Esophagus (tissue), 2 donors: ENCODE results near the gene DACT3. TPM values are rescaled to one million over a fixed set of nuclear protein-coding genes. Genes with fewer than 3 reads are reported as not detected.

ENCODE experiments used
- H3K27ac ChIP-seq, 2 donors: one replicate each; pipeline ENCODE4 v1.5.1; 2013; ENCODE audit warnings: low read depth in 2 of 2, mild to moderate bottlenecking in 2 of 2, inconsistent platforms in 1 of 2, low read length in 1 of 2, moderate library complexity in 1 of 2
- H3K27me3 ChIP-seq, 2 donors: one replicate each; pipeline ENCODE4 v1.6.1; 2013; ENCODE audit warnings: low read length in 2 of 2, control low read depth in 1 of 2, mild to moderate bottlenecking in 1 of 2; ENCODE audit not compliant: insufficient read depth in 2 of 2, control insufficient read depth in 1 of 2
- H3K36me3 ChIP-seq, 2 donors: one replicate each; pipeline ENCODE4 v1.6.1; 2013; ENCODE audit warnings: low read length in 1 of 2; ENCODE audit not compliant: control insufficient read depth in 2 of 2, insufficient read depth in 2 of 2
- H3K4me1 ChIP-seq, 2 donors: one replicate each; pipeline ENCODE4 v1.6.1; 2013; ENCODE audit warnings: low read length in 1 of 2; ENCODE audit not compliant: control insufficient read depth in 2 of 2, insufficient read depth in 2 of 2
- H3K4me3 ChIP-seq, 2 donors: one replicate each; pipeline ENCODE4 v1.5.1; 2013; ENCODE audit warnings: low read length in 2 of 2, mild to moderate bottlenecking in 2 of 2, low read depth in 1 of 2, moderate library complexity in 1 of 2
- H3K9me3 ChIP-seq, 2 donors: one replicate each; pipeline ENCODE4 v1.6.1; 2013; ENCODE audit warnings: mild to moderate bottlenecking in 2 of 2, low read depth in 1 of 2, low read length in 1 of 2, moderate library complexity in 1 of 2; ENCODE audit not compliant: control insufficient read depth in 2 of 2, insufficient read depth in 1 of 2
- WGBS, 2 donors: extraction: QIAGEN DNeasy Blood & Tissue Kit; methylation state at CpG; one replicate each; pipeline ENCODE4 v1.1.7; 2013; 5-methylcytosine and 5-hydroxymethylcytosine counted together
- polyA plus RNA-seq, 2 donors: library from polyadenylated mRNA; stranded (reverse); fragments of 200-250 nt; gene quantifications; one replicate each; pipeline ENCODE4 v1.2.3, GENCODE V29; 2013
- donor health status: healthy with polysubstance abuse.
- donor health status: Bipolar disorder and iron deficiency.

DACT3 gene
- polyA plus RNA-seq, 2 donors, result 1.1 to 3.2 TPM

- H3K9me3 ChIP-seq, result no peaks in the 10 kb centered on the region
- no peak overlapping the region for H3K4me3 ChIP-seq
- H3K36me3 ChIP-seq, result no peaks in the 10 kb centered on the region
- H3K27me3 ChIP-seq, result no peaks in the 10 kb centered on the region
- H3K4me1 ChIP-seq, result no peaks in the 10 kb centered on the region
- H3K27ac ChIP-seq, result no peak overlapping the region
- 18 to 22% methylated on average over 17 of the region's 17 CpGs for WGBS, 2 donors
Observed at GRCh38 chr19:46616631-46617322, 44.2 kb downstream of the DACT3 start.

GRCh38 chr19:46615966-46616365, 45.0 kb downstream of the DACT3 start:
- Histone ChIP-seq H3K4me1 (no peaks in the 10 kb centered on the region), H3K27me3 (no peaks in the 10 kb centered on the region), H3K36me3 (no peaks in the 10 kb centered on the region), H3K27ac (no peak overlapping the region), H3K9me3 (no peaks in the 10 kb centered on the region), H3K4me3 (no peak overlapping the region)
- 77 to 82% methylated on average over 10 of the region's 10 CpGs for WGBS, 2 donors

DNA sequence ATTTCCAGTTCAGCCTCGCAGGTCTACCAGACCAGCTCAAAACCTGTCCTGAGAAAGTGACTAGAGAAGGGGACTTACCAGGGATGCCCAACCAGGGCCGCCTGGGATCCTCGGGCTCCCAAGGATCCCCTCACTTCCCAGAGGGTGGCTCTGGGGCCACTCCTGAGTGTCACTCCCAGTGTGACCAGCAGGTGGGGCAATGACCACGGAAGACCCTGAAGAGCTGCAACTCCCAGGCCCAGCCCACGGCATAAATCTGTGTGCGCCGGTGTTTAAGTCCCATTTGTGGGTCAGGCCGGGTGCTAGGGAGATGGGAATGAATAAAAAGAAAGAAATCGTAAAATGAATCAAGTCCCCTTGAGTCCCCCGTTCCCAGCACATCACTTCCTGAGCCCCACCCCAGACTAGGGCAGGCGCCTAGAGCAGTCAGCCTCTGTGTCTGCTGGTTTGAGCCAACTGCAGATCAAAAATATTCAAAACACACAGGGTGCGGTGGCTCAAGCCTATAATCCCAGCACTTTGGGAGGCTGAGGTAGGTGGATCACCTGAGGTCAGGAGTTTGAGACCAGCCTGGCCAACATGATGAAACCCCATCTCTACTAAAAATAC, 46.8 kb downstream of the DACT3 start:
- Histone ChIP-seq H3K27me3 (no peaks in the 10 kb centered on the region), H3K9me3 (no peaks in the 10 kb centered on the region), H3K27ac (no peak overlapping the region), H3K4me1 (no peaks in the 10 kb centered on the region), H3K4me3 (no peak overlapping the region), H3K36me3 (peaks cover 4 to 12% of the 10 kb centered on the region in 2 donors)
- 7 to 11% methylated on average over 12 of the region's 12 CpGs for WGBS, 2 donors

GRCh38 chr19:46613525-46613924, 47.5 kb downstream of the DACT3 start:
- H3K36me3 ChIP-seq, result peaks cover 11 to 19% of the 10 kb centered on the region in 2 donors
- H3K27ac ChIP-seq, result no peak overlapping the region
- H3K27me3 ChIP-seq, result no peaks in the 10 kb centered on the region
- WGBS, 2 donors, result 78 to 81% methylated on average over 22 of the region's 22 CpGs
- H3K4me3 ChIP-seq, result no peak overlapping the region
- H3K9me3 ChIP-seq, result no peaks in the 10 kb centered on the region
- H3K4me1 ChIP-seq, result no peaks in the 10 kb centered on the region

DNA sequence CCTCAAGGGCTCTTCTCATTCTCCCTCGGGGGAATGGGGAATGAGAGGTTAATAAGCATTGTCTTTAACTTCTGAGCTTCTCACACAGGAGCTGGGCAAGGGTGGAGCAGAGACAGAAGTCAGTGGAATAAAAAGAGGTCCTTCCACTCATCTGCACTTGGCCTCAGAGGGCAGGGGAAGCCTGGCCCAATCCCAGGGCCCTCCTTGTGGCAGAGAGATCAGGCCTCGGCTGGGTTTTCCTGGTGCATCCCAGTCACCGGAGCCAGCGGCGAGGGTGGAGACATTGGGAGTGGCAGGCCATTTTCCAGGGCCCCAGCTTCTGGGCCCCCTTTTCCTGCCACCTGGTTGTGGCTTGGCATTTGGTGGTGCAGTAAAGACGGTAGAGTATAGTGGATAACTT, 49.2 kb downstream of the DACT3 start:
- Histone ChIP-seq H3K27ac (no peak overlapping the region), H3K4me1 (peaks cover 0 to 3% of the 10 kb centered on the region in 2 donors), H3K27me3 (no peaks in the 10 kb centered on the region), H3K4me3 (no peak overlapping the region), H3K9me3 (no peaks in the 10 kb centered on the region), H3K36me3 (peaks cover 17 to 36% of the 10 kb centered on the region in 2 donors)
- WGBS, 2 donors, result 52 to 59% methylated on average over 6 of the region's 6 CpGs

DNA sequence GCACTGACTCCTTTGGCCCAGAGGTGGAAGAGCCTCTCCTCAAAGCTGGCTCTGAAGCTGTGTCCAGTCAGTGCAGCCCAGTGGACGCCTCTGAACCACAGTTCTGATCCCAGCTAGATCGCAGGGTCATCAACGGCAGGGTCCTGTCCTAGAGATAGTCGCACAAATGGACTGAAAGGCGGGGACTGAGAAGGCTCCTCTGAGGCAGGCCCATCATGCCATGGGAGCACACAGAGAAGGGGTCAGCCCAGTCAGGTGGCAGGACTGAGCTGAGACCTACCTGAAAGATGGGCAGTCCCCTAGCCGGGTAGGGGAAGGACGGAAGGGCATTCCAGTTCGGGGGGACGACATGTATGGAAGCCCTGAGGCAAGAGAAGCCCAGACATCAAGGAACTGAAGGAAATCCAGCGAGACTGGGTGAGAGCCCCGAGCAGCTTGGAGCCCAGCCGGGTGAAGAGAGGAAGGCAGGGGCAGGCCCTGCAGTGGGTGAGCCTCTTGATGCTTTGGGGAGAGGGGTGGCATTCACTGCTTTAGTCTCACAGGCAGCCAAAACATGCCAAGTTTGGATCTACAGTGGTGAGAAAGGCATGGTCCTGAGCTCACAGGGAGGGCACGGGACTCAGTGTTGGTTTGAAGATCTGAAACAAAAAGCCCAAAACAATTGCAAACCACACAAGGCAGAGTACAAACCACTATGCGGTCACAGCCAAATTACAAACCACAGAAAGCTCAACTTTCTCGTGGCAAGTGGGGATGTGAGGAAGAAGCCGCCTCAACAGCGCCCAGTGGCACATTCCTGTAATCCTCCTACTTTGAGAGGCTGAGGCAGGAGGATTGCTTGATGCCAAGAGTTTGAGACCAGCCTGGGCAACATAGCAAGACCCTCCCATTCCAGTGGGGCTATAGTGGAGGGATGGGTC, 49.9 kb downstream of the DACT3 start:
- WGBS, 2 donors, result 58 to 67% methylated on average over 17 of the region's 17 CpGs
- H3K27ac ChIP-seq, result no peak overlapping the region

DNA sequence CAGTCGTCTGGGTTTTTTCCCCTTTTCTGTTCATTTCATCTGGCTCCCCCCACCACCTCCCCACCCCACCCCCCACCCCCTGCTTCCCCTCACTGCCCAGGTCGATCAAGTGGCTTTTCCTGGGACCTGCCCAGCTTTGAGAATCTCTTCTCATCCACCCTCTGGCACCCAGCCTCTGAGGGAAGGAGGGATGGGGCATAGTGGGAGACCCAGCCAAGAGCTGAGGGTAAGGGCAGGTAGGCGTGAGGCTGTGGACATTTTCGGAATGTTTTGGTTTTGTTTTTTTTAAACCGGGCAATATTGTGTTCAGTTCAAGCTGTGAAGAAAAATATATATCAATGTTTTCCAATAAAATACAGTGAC, 50.6 kb downstream of the DACT3 start:
- no peak overlapping the region for H3K27ac ChIP-seq
- H3K27me3 ChIP-seq, result no peaks in the 10 kb centered on the region
- H3K36me3 ChIP-seq, result peaks cover 20 to 47% of the 10 kb centered on the region in 2 donors
- no peak overlapping the region for H3K4me3 ChIP-seq
- H3K9me3 ChIP-seq, result no peaks in the 10 kb centered on the region
- peaks cover 0 to 3% of the 10 kb centered on the region in 2 donors for H3K4me1 ChIP-seq
- 58 to 62% methylated on average over 5 of the region's 5 CpGs for WGBS, 2 donors

More for the DNA sequence above, 49.9 kb downstream of the DACT3 start:
- Histone ChIP-seq H3K4me1 (peaks cover 0 to 3% of the 10 kb centered on the region in 2 donors), H3K4me3 (no peak overlapping the region), H3K27me3 (no peaks in the 10 kb centered on the region), H3K36me3 (peaks cover 18 to 39% of the 10 kb centered on the region in 2 donors), H3K9me3 (no peaks in the 10 kb centered on the region)

- Histone ChIP-seq H3K36me3 (peaks cover 20 to 48% of the 10 kb centered on the region in 2 donors), H3K9me3 (no peaks in the 10 kb centered on the region), H3K4me1 (peaks cover 0 to 3% of the 10 kb centered on the region in 2 donors), H3K4me3 (no peak overlapping the region), H3K27ac (no peak overlapping the region), H3K27me3 (no peaks in the 10 kb centered on the region)
- WGBS, 2 donors, result 82 to 83% methylated on average over 30 of the region's 30 CpGs
Observed at GRCh38 chr19:46609511-46610412, 51.2 kb downstream of the DACT3 start.
